ENCODE measurements around the gene GAN.

GAN gene

GRCh38 chr16:81369888-81370504, 55.2 kb downstream of the GAN start:
- TF ChIP-seq, protein P1, sequence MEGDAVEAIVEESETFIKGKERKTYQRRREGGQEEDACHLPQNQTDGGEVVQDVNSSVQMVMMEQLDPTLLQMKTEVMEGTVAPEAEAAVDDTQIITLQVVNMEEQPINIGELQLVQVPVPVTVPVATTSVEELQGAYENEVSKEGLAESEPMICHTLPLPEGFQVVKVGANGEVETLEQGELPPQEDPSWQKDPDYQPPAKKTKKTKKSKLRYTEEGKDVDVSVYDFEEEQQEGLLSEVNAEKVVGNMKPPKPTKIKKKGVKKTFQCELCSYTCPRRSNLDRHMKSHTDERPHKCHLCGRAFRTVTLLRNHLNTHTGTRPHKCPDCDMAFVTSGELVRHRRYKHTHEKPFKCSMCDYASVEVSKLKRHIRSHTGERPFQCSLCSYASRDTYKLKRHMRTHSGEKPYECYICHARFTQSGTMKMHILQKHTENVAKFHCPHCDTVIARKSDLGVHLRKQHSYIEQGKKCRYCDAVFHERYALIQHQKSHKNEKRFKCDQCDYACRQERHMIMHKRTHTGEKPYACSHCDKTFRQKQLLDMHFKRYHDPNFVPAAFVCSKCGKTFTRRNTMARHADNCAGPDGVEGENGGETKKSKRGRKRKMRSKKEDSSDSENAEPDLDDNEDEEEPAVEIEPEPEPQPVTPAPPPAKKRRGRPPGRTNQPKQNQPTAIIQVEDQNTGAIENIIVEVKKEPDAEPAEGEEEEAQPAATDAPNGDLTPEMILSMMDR (IDR thresholded peaks at IDR 0.05; ENCODE audit: insufficient read depth, missing control alignments): no peak
- no peak for DNase-seq (ENCODE audit: insufficient read length, low spot score)
- FAIRE-seq: no peak

GRCh38 chr16:81371106-81371505, 56.3 kb downstream of the GAN start:
- TF ChIP-seq, protein P1 (IDR thresholded peaks at IDR 0.05; ENCODE audit: insufficient read depth, missing control alignments): no peak

DNA sequence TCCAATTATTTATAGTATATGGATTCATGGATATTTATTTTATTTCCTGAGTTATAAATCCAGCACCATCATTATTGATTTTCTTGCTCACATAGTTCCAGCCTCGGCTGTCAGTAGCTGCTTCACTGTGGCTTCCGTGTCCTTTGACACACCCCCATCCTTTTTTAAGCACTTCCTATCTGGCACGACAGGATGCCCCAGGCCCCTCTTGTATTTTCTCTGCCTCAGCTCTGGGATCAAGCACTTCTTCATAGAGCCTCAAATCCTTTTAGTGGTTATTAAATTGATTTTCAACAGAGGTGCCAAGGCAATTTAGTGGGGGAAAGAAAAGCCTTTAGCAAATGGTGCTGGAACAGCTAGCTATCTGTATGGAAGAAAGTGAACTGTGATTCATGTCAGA, 59.8 kb downstream of the GAN start:
- FAIRE-seq (no peak), DNase-seq (ENCODE audit: insufficient read length, low spot score) (no peak)
- TF ChIP-seq, protein P1 (IDR thresholded peaks at IDR 0.05; ENCODE audit: insufficient read depth, missing control alignments): no peak

More at GRCh38 chr16:81371106-81371505, 56.3 kb downstream of the GAN start:
- FAIRE-seq (no peak), DNase-seq (ENCODE audit: insufficient read length, low spot score) (no peak)

DNA sequence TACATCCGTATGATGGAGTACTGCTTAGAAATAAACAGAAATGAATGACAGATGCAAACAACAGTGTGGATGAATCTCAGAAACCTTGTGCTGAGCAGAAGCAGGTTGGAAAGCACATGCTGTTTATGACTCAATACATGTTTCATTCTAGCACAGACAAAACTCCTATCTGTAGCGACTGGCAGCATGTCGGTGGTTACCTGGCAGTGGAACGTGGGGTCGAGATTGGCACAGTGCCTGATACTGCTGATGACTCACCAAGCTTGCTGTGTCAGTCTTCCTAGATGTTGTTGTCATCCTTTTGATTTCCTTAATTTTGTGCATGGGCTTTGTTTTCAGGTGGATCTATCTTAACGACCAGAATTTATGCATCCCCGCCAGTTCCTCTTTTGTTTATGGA, 62.1 kb downstream of the GAN start:
- TF ChIP-seq, protein P1 (IDR thresholded peaks at IDR 0.05; ENCODE audit: insufficient read depth, missing control alignments): no peak
- FAIRE-seq: no peak
- no peak for DNase-seq (ENCODE audit: insufficient read length, low spot score)

DNA sequence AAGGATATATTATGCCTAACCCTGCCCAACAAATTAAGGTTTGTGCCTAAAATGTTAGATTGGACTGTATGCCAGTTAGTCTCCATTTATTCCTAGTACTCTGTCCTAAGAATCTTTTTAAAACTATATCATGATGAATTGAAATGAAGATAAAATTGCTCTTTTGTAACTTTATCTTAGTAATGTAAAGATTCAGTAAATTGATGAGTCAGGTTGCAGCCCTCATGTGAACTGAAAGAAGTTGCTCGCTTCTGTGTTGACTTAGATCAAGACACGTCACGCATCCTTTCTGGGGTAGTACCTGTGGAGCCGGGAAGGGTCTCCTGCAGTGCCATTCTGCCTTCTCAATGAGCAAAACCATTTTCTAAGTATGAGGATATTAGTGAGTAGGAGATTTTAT, 63.3 kb downstream of the GAN start:
- TF ChIP-seq, protein P1 (IDR thresholded peaks at IDR 0.05; ENCODE audit: insufficient read depth, missing control alignments): no peak
- FAIRE-seq (no peak), DNase-seq (ENCODE audit: insufficient read length, low spot score) (no peak)

- FAIRE-seq (no peak), DNase-seq (ENCODE audit: insufficient read length, low spot score) (no peak)
- TF ChIP-seq, protein P1 (IDR thresholded peaks at IDR 0.05; ENCODE audit: insufficient read depth, missing control alignments): no peak
These were observed 66.2 kb downstream of the GAN start for GRCh38 chr16:81380932-81381331.

DNA sequence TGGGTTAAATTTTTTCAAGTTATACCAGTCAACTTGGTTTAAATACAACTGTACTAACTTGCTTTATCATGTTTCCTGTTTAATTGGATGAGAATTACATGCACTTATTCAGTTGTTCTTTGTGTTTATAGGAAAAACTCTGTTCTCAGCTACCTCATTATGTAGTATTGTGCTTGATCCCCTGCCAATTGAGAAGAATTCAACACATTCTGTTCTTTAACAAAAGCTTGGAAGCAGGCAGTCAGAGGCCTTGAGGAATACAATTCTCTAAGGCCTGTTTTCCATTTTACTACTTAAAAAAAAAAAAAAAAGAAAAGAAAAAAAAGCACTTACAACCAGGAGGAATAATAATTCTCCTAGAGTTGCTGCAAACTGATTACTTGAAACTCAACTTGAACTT, 69.2 kb downstream of the GAN start:
- DNase-seq (ENCODE audit: insufficient read length, low spot score) (no peak), FAIRE-seq (no peak)
- TF ChIP-seq, protein P1 (IDR thresholded peaks at IDR 0.05; ENCODE audit: insufficient read depth, missing control alignments): no peak
